K562 (cell line): ENCODE measurements around the gene ZNF613. TPM values are rescaled to one million over a fixed set of nuclear protein-coding genes. Genes with fewer than 3 reads are reported as not detected.

Source experiments
- ATAC-seq: fragments of 200-7000 bp; cut with Tn5 transposase; 3 replicates; pipeline ENCODE4 v1.9.1; 2020; ENCODE audit warnings: moderate library complexity
- BruUV-seq: library from RNA; stranded (reverse); fragments of 400-500 nt; replicated peaks from 2 replicates; lab custom pipeline; 2021; lab: Mats Ljungman, UMichigan
- CTCF ChIA-PET: fragments of 300-600 bp; formaldehyde crosslinking; extraction: SDS; loops from one replicate; lab custom pipeline; 2021; ENCODE audit warnings: low intra/inter-chr PET ratio; lab: Yijun Ruan, JAX
- POLR2A ChIA-PET: fragments of 300-600, 350-650 bp; sonication (Branson Sonifier 250); formaldehyde crosslinking; extraction: SDS; loops from one replicate; lab custom pipeline; 2021; ENCODE audit warnings: antibody characterized with exemption, inconsistent platforms; lab: Yijun Ruan, JAX
- DNase-seq, 4 experiments: peaks; one replicate each; pipeline versions ENCODE4 v3.0.0 to v3.0.0-alpha.2; 2011 to 2018; ENCODE audit warnings: low spot score in 3 of 4, mixed read lengths in 3 of 4; ENCODE audit errors: extremely low read depth in 1 of 4
- FAIRE-seq: peaks from 2 replicates; lab custom pipeline; 2011; peaks lifted over from hg19 to GRCh38; lab: Jason Lieb, UNC
- H2AFZ ChIP-seq: 2 replicates; pipeline ENCODE4 v1.6.0; 2011; ENCODE audit warnings: low read depth, low read length, control low read depth, inconsistent platforms
- H3K27ac ChIP-seq: fragments of 200-600 bp; 3 replicates; pipeline ENCODE4 v1.8.0; 2011; ENCODE audit warnings: low read depth, mild to moderate bottlenecking, control low read depth, inconsistent platforms, low read length, moderate library complexity, mixed read lengths; ENCODE audit errors: extremely low read depth
- H3K27me3 ChIP-seq, 2 experiments: fragments of 300-600 bp in 1 of 2; 2 replicates in 1 of 2; 3 replicates in 1 of 2; pipeline versions ENCODE4 v1.6.0 to v1.8.0; 2011; ENCODE audit warnings: inconsistent platforms in 2 of 2, low read length in 2 of 2, mild to moderate bottlenecking in 1 of 2, mixed read lengths in 1 of 2, moderate library complexity in 1 of 2; ENCODE audit not compliant: control insufficient read depth in 2 of 2, insufficient read depth in 2 of 2
- H3K36me3 ChIP-seq: fragments of 300-600 bp; 3 replicates; pipeline ENCODE4 v1.8.0; 2011; ENCODE audit warnings: mild to moderate bottlenecking, low read length, inconsistent platforms; ENCODE audit not compliant: control insufficient read depth, insufficient read depth
- H3K4me1 ChIP-seq, 2 experiments: fragments of 200-600 bp in 1 of 2; replicated peaks in 1 of 2; 2 replicates in 1 of 2; 3 replicates in 1 of 2; pipeline versions ENCODE4 v1.5.1 to v1.8.0; 2011; ENCODE audit warnings: inconsistent platforms in 2 of 2, low read length in 2 of 2, mild to moderate bottlenecking in 1 of 2, mixed read lengths in 1 of 2, moderate library complexity in 1 of 2; ENCODE audit not compliant: control insufficient read depth in 2 of 2, insufficient read depth in 2 of 2
- H3K4me2 ChIP-seq: 2 replicates; pipeline ENCODE4 v1.6.1; 2011; ENCODE audit warnings: low read length, control low read depth, inconsistent platforms, mixed read lengths; ENCODE audit not compliant: insufficient read depth
- H3K4me3 ChIP-seq: fragments of 200-600 bp; sonication (generic), shearing (Covaris generic); 2 replicates; pipeline ENCODE4 v1.5.1; 2016; ENCODE audit warnings: control low read depth, inconsistent platforms
- H3K79me2 ChIP-seq: fragments of 200-600 bp; 3 replicates; pipeline ENCODE4 v1.8.0; 2011; ENCODE audit warnings: low read length, inconsistent platforms; ENCODE audit not compliant: control insufficient read depth, insufficient read depth
- H3K9ac ChIP-seq, 2 experiments: 2 replicates each; pipeline versions ENCODE4 v1.6.0 to v1.6.1; 2011; ENCODE audit warnings: low read depth in 2 of 2, low read length in 2 of 2, control low read depth in 1 of 2, inconsistent platforms in 1 of 2, mild to moderate bottlenecking in 1 of 2, mixed read lengths in 1 of 2; ENCODE audit not compliant: insufficient read depth in 1 of 2
- H3K9me1 ChIP-seq: one replicate; pipeline ENCODE4 v1.6.0; 2011; ENCODE audit warnings: inconsistent platforms, mild to moderate bottlenecking, low read length, moderate library complexity; ENCODE audit not compliant: control insufficient read depth, insufficient read depth
- H3K9me3 ChIP-seq: replicated peaks from 2 replicates; pipeline ENCODE4 v1.5.1; 2011; ENCODE audit warnings: low read depth, low read length, inconsistent platforms; ENCODE audit not compliant: control insufficient read depth, insufficient read depth
- H4K20me1 ChIP-seq: replicated peaks from 2 replicates; pipeline ENCODE4 v1.6.1; 2011; ENCODE audit warnings: low read length, inconsistent platforms, mixed read lengths; ENCODE audit not compliant: control insufficient read depth, insufficient read depth
- CBX3 ChIP-seq, 2 experiments: IDR thresholded peaks; 1 replicate in 1 of 2; 2 replicates in 1 of 2; pipeline ENCODE4 v1.6.1; 2012; ENCODE audit warnings: inconsistent platforms in 2 of 2, low read length in 2 of 2, borderline replicate concordance in 1 of 2, control low read depth in 1 of 2
- KDM5B ChIP-seq: fragments of 200-600 bp; sonication (generic); IDR thresholded peaks from 2 replicates; pipeline ENCODE4 v1.6.1; 2012; ENCODE audit warnings: low read depth, mild to moderate bottlenecking, moderate library complexity, low read length, control low read depth, inconsistent platforms; ENCODE audit not compliant: insufficient replicate concordance
- RB1 ChIP-seq: fragments of 450-650 bp; IDR thresholded peaks from 2 replicates; pipeline ENCODE4 v1.6.1; 2017; ENCODE audit warnings: low read depth, mild to moderate bottlenecking
- SOX6 ChIP-seq: fragments of 450-650 bp; IDR thresholded peaks from 2 replicates; pipeline ENCODE4 v1.6.1; 2014; ENCODE audit warnings: mild to moderate bottlenecking
- SRSF9 ChIP-seq: fragments of 200-400 bp; formaldehyde crosslinking; IDR thresholded peaks from 2 replicates; pipeline ENCODE4 v1.6.1; 2017; ENCODE audit warnings: low read depth, low read length, borderline replicate concordance
- STAT5A ChIP-seq: IDR thresholded peaks from 2 replicates; pipeline ENCODE4 v1.6.1; 2012; ENCODE audit warnings: low read length, inconsistent platforms, borderline replicate concordance
- TRIM28 ChIP-seq: fragments of 450-650 bp; IDR thresholded peaks from 2 replicates; pipeline ENCODE4 v1.6.1; 2017
- ZBTB7A ChIP-seq: IDR thresholded peaks from 2 replicates; pipeline ENCODE4 v1.6.1; 2011; ENCODE audit warnings: low read depth, mild to moderate bottlenecking, low read length, moderate library complexity, borderline replicate concordance; ENCODE audit not compliant: control insufficient read depth
- ZNF280A ChIP-seq: fragments of 450-650 bp; IDR thresholded peaks from 2 replicates; pipeline ENCODE4 v1.6.1; 2018; ENCODE audit warnings: mild to moderate bottlenecking, low read depth; ENCODE audit not compliant: partially characterized antibody
- ZNF507 ChIP-seq: conservative IDR thresholded peaks from 2 replicates; pipeline ENCODE4 v1.6.1; 2017; ENCODE audit warnings: missing genetic modification characterization, missing compliant biosample characterization
- ZNF57 ChIP-seq: fragments of 450-650 bp; formaldehyde crosslinking; IDR thresholded peaks from 2 replicates; pipeline ENCODE4 v1.4.0; 2020; ENCODE audit warnings: mild to moderate bottlenecking, moderate library complexity
- ZNF75A ChIP-seq: fragments of 450-650 bp; formaldehyde crosslinking; IDR thresholded peaks from 2 replicates; pipeline ENCODE4 v1.4.0; 2020; ENCODE audit warnings: mild to moderate bottlenecking
- WGBS: fragments of 100-300 bp; shearing (Covaris generic); methylation state at CpG from one replicate; pipeline ENCODE4 v1.1.6; 2016; ENCODE audit warnings: low coverage, mixed read lengths; ENCODE audit not compliant: insufficient coverage; ENCODE audit errors: missing lambda C conversion rate; 5-methylcytosine and 5-hydroxymethylcytosine counted together
- in situ Hi-C: fragments of 300-500 bp; cut with MboI; formaldehyde crosslinking; loops from 4 replicates; pipeline ENCODE4 v1.15.0; 2018; ENCODE audit warnings: inconsistent platforms, mixed read lengths
- intact Hi-C: fragments of 100-400 bp; cut with micrococcal nuclease; formaldehyde crosslinking; loops from 2 replicates; pipeline ENCODE4 v1.14.2; 2022
- polyA plus RNA-seq, 8 experiments: library from polyadenylated mRNA; depleted of rRNA in 4 of 8; stranded (reverse) in 5 of 8; unstranded in 3 of 8; fragments of >200 nt; fragmentation: Nextera tagmentation in 2 of 8; fragmentation: Illumina TruSeq in 1 of 8; extraction: Ambion mirVana in 2 of 8; extraction: Trizol in 1 of 8; gene quantifications; 2 replicates each; pipeline versions ENCODE4 v1.2.1 to v1.2.3, GENCODE V29; 2011 to 2014; ENCODE audit warnings: inconsistent platforms in 1 of 8, missing spikeins in 1 of 8
- total RNA-seq, 7 experiments: library from RNA; depleted of rRNA in 6 of 7; stranded (reverse); fragments of >200 nt in 6 of 7; fragmentation: Illumina TruSeq in 2 of 7; extraction: Trizol in 2 of 7; gene quantifications; 2 replicates each; pipeline versions ENCODE4 v1.2.1 to v1.2.3, GENCODE V29; 2011 to 2021; ENCODE audit warnings: low replicate concordance in 1 of 7

Gene ZNF613
- total and polyA plus RNA-seq, 9 of the 15 experiments (the other 6 are each of a cell fraction or from before 2014, with no cell fraction given) = 2.1 to 4.5 (median 2.7) TPM

DNA sequence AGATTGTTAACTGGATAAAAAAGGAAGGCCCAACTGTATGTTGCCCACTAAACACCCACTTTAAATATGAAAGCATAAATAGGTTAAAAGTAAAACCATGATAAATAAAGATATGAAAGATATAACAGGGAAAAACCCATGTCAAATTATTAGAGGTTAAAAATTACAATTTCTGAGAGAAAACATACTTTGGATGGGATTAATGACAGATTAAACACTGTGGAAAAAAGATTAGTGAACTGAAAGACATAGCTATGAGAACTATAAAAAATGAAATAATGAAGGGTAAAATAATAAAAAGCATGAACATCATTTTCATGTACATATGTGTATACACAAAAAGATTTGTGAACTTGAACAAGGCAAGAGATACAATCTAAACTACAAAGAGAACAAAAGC is 37.3 kb upstream of the ZNF613 start:
- Histone ChIP-seq H3K9me1 (no peaks in the 10 kb centered on the region), H3K27ac (no peak overlapping the region), H3K4me2 (no peak overlapping the region), H3K9me3 (peaks cover 41% of the 10 kb centered on the region), H3K4me3 (no peak overlapping the region)
- intact Hi-C loops = no loop called here
- ChIA-PET CTCF (no interaction called here), POLR2A (no interaction called here)
- no peak for ATAC-seq
- peak; percentile 54; the same call in 1 of the 2 replicates for TF ChIP-seq ZNF507
- TF ChIP-seq SRSF9 = no peak
- TF ChIP-seq, all 486 proteins: peak for 1
- DNase-seq = no peak
- BruUV-seq = no TSS peak
- no peak overlapping the region for H3K9ac ChIP-seq
- no peak for FAIRE-seq
- H4K20me1 ChIP-seq = no peaks in the 10 kb centered on the region
- H2AFZ ChIP-seq = no peak overlapping the region
- peaks cover 62% of the 10 kb centered on the region for H3K36me3 ChIP-seq
- in situ Hi-C loops = no loop called here
- H3K27me3 ChIP-seq = no peaks in the 10 kb centered on the region
- peaks cover 0 to 3% of the 10 kb centered on the region in 2 experiments; a peak in 1 of 5 replicates for H3K4me1 ChIP-seq
- H3K79me2 ChIP-seq = no peaks in the 10 kb centered on the region; the same call in 2 of the 3 replicates

DNA sequence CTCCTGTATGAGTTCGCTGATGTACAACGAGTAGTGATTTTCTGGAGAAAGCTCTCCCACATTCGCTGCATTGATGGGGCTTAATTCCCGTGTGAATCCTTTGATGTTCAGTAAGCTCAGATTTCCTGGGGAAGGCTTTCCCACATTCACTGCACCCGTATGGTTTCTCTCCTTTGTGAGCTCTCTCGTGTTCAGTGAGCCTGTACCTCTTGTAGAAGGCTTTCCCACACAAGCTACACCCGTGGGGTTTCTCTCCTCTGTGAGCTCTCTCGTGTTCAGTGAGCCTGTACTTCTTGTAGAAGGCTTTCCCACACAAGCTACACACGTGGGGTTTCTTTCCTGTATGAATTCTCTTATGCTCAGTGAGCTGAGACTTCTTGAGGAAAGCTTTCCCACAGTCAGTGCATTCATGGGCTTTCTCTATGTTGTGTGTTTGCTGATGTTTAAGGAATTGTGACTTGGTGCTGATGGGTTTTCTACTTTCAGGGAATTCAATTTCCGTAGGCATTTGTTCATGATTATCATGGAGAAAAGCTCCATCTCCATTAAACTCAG is 36.0 kb upstream of the ZNF613 start:
- H3K27ac ChIP-seq = no peak overlapping the region
- ChIA-PET POLR2A (interaction anchor here (0.5 kb wide), 1 partner anchor 24 kb away, joined by 3 read pairs; no protein-coding TSS in a partner anchor), CTCF (no interaction called here)
- H2AFZ ChIP-seq = no peak overlapping the region
- no peaks in the 10 kb centered on the region for H3K9me1 ChIP-seq
- no peak for FAIRE-seq
- peaks cover 0 to 3% of the 10 kb centered on the region in 2 experiments; a peak in 1 of 5 replicates for H3K4me1 ChIP-seq
- WGBS = 90% methylated on average over 10 of the region's 10 CpGs
- no peaks in the 10 kb centered on the region for H4K20me1 ChIP-seq
- TSS peak; percentile 10 for BruUV-seq
- peaks cover 45% of the 10 kb centered on the region for H3K9me3 ChIP-seq
- H3K4me3 ChIP-seq = no peak overlapping the region
- no peak for DNase-seq
- no peak overlapping the region for H3K9ac ChIP-seq
- TF ChIP-seq ZNF280A = peak; percentile 81
- TF ChIP-seq KDM5B = no peak
- peak; percentile 80 for TF ChIP-seq TRIM28
- peak in 1 of 2 experiments; percentile 64; a peak in 2 of 3 replicates for TF ChIP-seq CBX3 (IDR thresholded peaks at IDR 0.05; ENCODE audit: borderline replicate concordance in 1 of 2, low read length in 2 of 2)
- TF ChIP-seq ZNF75A = peak; percentile 98
- no peak for TF ChIP-seq RB1
- TF ChIP-seq SOX6 = 0 out of 2 replicates have a peak, but pooled peaks have one; percentile 10
- TF ChIP-seq ZNF57 = no peak
- TF ChIP-seq ZBTB7A = no peak
- no peak for TF ChIP-seq STAT5A
- intact Hi-C loops = no loop called here
- H3K27me3 ChIP-seq = no peaks in the 10 kb centered on the region
- H3K79me2 ChIP-seq = no peaks in the 10 kb centered on the region; the same call in 2 of the 3 replicates
- ATAC-seq = no peak
- H3K4me2 ChIP-seq = no peak overlapping the region
- in situ Hi-C loops = no loop called here
- H3K36me3 ChIP-seq = peaks cover 70% of the 10 kb centered on the region
